HG02970 (cell line): ENCODE data around the gene METTL1.

ENCODE experiments used
- ATAC-seq: cut with Tn5 transposase; IDR thresholded peaks from one replicate; pipeline ENCODE4 v1.9.1; 2021; ENCODE audit warnings: mild to moderate bottlenecking, moderate library complexity, moderate number of reproducible peaks; ENCODE audit not compliant: unreplicated experiment, low FRiP score

Gene METTL1

GRCh38 chr12:57739914-57740538 lies 31.9 kb downstream of the METTL1 start:
- ATAC-seq, result no peak

- no peak for ATAC-seq
Measured at GRCh38 chr12:57739387-57739786, 32.5 kb downstream of the METTL1 start.

GRCh38 chr12:57738661-57739237 lies 33.2 kb downstream of the METTL1 start, which contains the start of gene AGAP2:
Gene AGAP2, minus strand, starts transcription at chr12:57738742. Its CDS starts 496 bp downstream, at chr12:57738246.
- no peak for ATAC-seq

GRCh38 chr12:57737467-57738460 lies 34.1 kb downstream of the METTL1 start:
- ATAC-seq, result no peak

- no peak for ATAC-seq
Measured at GRCh38 chr12:57736741-57737466, 35.0 kb downstream of the METTL1 start.

GRCh38 chr12:57735952-57736740 lies 35.8 kb downstream of the METTL1 start:
- no peak for ATAC-seq

GRCh38 chr12:57735198-57735855 lies 36.6 kb downstream of the METTL1 start:
- no peak for ATAC-seq

- ATAC-seq, result no peak
Measured at GRCh38 chr12:57734591-57734990, 37.3 kb downstream of the METTL1 start.

- ATAC-seq, result no peak
Measured at GRCh38 chr12:57733928-57734327, 38.0 kb downstream of the METTL1 start.

GRCh38 chr12:57732726-57733593 lies 38.9 kb downstream of the METTL1 start:
- no peak for ATAC-seq

- ATAC-seq, result no peak
Measured at GRCh38 chr12:57732270-57732669, 39.6 kb downstream of the METTL1 start.

GRCh38 chr12:57731411-57732080 lies 40.4 kb downstream of the METTL1 start:
- no peak for ATAC-seq

- no peak for ATAC-seq
Measured at GRCh38 chr12:57730336-57731067, 41.4 kb downstream of the METTL1 start.

GRCh38 chr12:57729321-57729844 lies 42.5 kb downstream of the METTL1 start:
- no peak for ATAC-seq

- no peak for ATAC-seq
Measured at GRCh38 chr12:57727758-57728395, 44.0 kb downstream of the METTL1 start.
